HG03521 (cell line): ENCODE data around the gene CNPY2.

Source experiments
- ATAC-seq: cut with Tn5 transposase; IDR thresholded peaks from one replicate; pipeline ENCODE4 v1.9.1; 2021; ENCODE audit warnings: mild to moderate bottlenecking, moderate library complexity; ENCODE audit not compliant: unreplicated experiment

Gene CNPY2

GRCh38 chr12:56260921-56261320 lies 54.9 kb downstream of the CNPY2 start:
- no peak for ATAC-seq

- ATAC-seq = no peak
These were observed 55.4 kb downstream of the CNPY2 start for GRCh38 chr12:56260380-56260779.
